ENCODE measurements around the gene ZNF223. TPM values are rescaled to one million over a fixed set of nuclear protein-coding genes. Genes with fewer than 3 reads are reported as not detected.

The ZNF223 gene
- total and polyA plus RNA-seq, 9 of the 15 experiments (the other 6 are each of a cell fraction or from before 2014, with no cell fraction given): 0.21 to 1.8 (median 0.71) TPM

GRCh38 chr19:44093931-44094765 is 42.3 kb downstream of the ZNF223 start, which contains the start of gene ZNF224 (continued):
- 0 out of 4 replicates have a peak, but pooled peaks of 1 of the 2 experiments have one; percentile 17 for TF ChIP-seq ETV6 (IDR thresholded peaks at IDR 0.05; ENCODE audit: borderline replicate concordance in 1 of 2, low read depth in 2 of 2, low read length in 1 of 2)
- TF ChIP-seq ETV6 (CRISPR knock-in tag; IDR thresholded peaks at IDR 0.05; ENCODE audit: borderline replicate concordance): no peak
- TF ChIP-seq JUND (IDR thresholded peaks at IDR 0.05; ENCODE audit: borderline replicate concordance, low read depth, low read length): peak; percentile 62; the same call in 1 of the 2 replicates
- TF ChIP-seq JUND (tag; IDR thresholded peaks at IDR 0.05; ENCODE audit: borderline replicate concordance, low read depth, low read length): no peak; the same call in 2 of the 3 replicates
- TF ChIP-seq TBP (optimal IDR thresholded peaks at IDR 0.05; ENCODE audit: low read depth, low read length): peak; percentile 28
- TF ChIP-seq ZNF280B (CRISPR knock-in tag; IDR thresholded peaks at IDR 0.05): no peak
- peak; percentile 94 for TF ChIP-seq ZNF143 (CRISPR knock-in tag; IDR thresholded peaks at IDR 0.05)
- TF ChIP-seq MTA1 (IDR thresholded peaks at IDR 0.05; ENCODE audit: borderline replicate concordance): peak; percentile 86
- TF ChIP-seq GTF2F1 (IDR thresholded peaks at IDR 0.05; ENCODE audit: low read depth, low read length): 0 out of 2 replicates have a peak, but pooled peaks have one; percentile 9
- no peak for TF ChIP-seq HIVEP1 (CRISPR knock-in tag; IDR thresholded peaks at IDR 0.05)
- TF ChIP-seq MNT (conservative IDR thresholded peaks at IDR 0.05): peak in 1 of 2 experiments; percentile 22; a peak in 1 of 4 replicates
- TF ChIP-seq ZNF124 (CRISPR knock-in tag; IDR thresholded peaks at IDR 0.05): no peak
- TF ChIP-seq E2F4 (CRISPR knock-in tag; IDR thresholded peaks at IDR 0.05; ENCODE audit: low read depth): 0 out of 2 replicates have a peak, but pooled peaks have one; percentile 15
- no peak for TF ChIP-seq ZNF57 (CRISPR knock-in tag; IDR thresholded peaks at IDR 0.05)
- TF ChIP-seq SIN3B (IDR thresholded peaks at IDR 0.05; ENCODE audit: low read depth): no peak; the same call in 1 of the 2 replicates
- no peak for TF ChIP-seq ATF1 (CRISPR knock-in tag; IDR thresholded peaks at IDR 0.05)
- peak; percentile 80 for TF ChIP-seq ATF1 (tag; IDR thresholded peaks at IDR 0.05)
- TF ChIP-seq ZNF644 (tag; IDR thresholded peaks at IDR 0.05; ENCODE audit: low read depth): peak; percentile 80
- TF ChIP-seq HCFC1 (IDR thresholded peaks at IDR 0.05; ENCODE audit: low read depth, low read length): peak; percentile 99
- TF ChIP-seq GTF2A2 (tag; IDR thresholded peaks at IDR 0.05): no peak
- peak; percentile 17; the same call in 1 of the 2 replicates for TF ChIP-seq GMEB1 (CRISPR knock-in tag; IDR thresholded peaks at IDR 0.05)
- peak in 1 of 2 experiments; percentile 70; a peak in 1 of 4 replicates for TF ChIP-seq TEAD1 (CRISPR knock-in tag; IDR thresholded peaks at IDR 0.05)
- peak; percentile 80 for TF ChIP-seq PHF8 (IDR thresholded peaks at IDR 0.05; ENCODE audit: borderline replicate concordance, low read length)
